NOMO-1 (cell line): Measurements from ENCODE around the gene QARS1.
A peak's percentile ranks its signal among the peaks of the same experiment; 100 is the strongest.

Experiments used
- DNase-seq, 2 experiments: peaks; one replicate each; lab custom pipeline; 2025; ENCODE audit not compliant: unreplicated experiment in 2 of 2; lab: John Stamatoyannopoulos, UW

The QARS1 gene

DNA sequence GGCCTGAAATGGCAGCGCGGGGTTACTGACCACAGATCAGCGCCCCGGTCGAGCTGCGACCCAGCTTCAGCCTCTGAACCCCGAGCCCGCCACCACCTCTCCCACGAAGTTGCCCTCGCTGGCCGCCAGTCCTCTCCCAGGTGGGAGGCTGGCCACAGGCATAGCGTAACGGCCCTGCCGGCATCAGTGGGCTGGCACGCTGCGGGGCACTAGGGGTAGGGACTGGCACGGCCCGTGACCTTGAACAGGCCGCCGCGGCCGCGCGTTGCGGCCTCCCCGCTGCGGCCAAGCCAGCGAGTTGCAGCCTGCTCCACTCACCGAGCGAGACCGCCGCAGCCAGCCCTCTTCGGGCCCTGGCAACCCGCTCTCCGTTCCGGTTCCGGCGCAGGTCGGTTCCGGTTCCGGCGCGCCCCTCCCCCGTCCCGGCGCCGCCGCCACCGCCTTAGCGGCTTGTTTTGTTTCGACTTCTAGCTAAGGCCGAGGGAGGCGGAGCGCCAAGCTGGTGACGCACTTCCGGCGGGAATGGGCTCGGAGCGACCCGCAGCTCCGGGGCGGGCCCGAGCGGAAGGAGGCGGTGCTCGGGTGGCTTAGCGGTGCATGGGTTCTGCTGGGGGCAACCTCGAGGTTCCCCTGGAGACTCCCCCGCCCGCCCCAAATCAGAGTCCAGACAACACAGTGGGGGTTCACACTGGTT lies 16.0 kb upstream of the QARS1 start, which contains the start of gene USP19:
USP19 (minus strand) TSS at position 386 of the 694 bp plus-strand sequence. CDS start 1,678 bp downstream, outside the sequence.
- peak; percentile 82 to 86 for DNase-seq

DNA sequence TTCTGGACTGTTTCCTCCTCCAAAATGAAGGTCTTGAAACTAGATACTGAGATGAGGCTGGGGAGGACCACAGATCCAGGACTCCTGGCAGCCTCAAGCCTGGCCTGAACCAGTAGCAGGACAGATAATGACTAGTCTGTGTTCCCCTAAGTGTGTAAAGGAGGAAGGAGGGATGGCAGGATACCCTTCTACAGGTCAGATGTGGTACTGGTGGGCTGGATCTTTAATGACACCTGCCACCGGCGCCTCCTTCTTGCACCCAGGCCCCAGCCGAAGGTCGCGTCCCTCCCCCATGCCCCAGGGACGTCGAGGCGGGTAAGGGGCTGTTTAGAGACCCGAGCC lies 15.5 kb upstream of the QARS1 start:
- peak in 1 of 2 experiments; percentile 29 for DNase-seq

DNA sequence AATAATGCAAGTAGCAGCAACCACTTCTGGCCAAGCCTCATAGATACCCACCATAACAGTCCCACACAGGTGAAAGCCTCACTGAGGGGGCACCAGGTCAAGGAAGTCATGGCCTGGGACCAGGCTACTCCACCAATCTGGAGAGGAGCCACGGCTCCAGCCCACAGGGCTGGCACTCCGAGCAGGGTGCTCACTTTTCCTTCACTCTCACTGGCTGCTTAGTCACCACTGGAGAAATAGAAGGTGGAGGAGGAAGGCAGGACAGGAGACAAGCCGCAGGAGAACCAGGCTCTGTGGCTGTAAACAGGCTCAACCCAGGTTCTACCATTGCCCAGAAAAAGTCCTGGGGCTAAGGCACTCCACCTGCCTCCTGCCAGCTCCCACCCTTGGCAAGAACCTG lies 14.9 kb upstream of the QARS1 start:
- DNase-seq, result no peak

DNA sequence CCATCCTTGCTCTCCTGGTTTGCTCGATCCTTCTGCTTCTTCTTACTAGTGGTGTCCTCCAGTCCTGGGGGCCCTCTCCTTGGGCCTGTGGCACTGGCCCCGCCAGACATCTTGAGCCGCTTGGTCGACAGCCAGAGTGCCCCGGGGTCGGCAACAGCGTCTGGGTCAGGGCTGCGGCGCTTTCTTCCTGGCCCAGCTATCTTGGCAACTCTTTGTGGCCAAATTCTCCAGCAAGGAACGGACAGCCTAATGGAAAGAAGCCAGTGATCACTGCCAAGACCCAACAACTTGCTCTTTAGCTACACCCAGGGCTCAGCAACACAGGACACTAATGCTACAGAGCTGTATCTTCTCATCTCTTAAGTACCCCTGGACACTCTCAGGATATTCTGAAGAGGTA lies 14.5 kb upstream of the QARS1 start:
- DNase-seq, result no peak

DNA sequence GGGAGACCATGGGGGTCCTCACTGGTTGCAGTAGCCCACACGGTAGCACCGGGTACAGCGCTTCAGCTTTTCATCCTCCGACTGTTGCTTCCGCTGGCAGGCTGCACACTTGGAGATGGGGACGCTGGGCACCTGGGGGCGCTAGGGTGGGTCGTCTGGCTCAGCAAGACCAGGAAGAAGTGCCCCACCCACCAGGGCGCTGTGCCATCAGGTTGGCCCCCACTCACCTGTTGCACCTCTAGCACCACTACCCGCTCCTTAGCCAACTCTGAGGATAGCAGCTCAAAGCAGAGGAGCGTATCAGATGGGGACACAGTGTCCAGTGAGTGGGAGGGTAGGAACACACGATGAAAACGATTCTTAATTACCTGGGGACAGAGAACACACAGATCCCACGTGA lies 7.7 kb upstream of the QARS1 start:
- DNase-seq, result no peak

DNA sequence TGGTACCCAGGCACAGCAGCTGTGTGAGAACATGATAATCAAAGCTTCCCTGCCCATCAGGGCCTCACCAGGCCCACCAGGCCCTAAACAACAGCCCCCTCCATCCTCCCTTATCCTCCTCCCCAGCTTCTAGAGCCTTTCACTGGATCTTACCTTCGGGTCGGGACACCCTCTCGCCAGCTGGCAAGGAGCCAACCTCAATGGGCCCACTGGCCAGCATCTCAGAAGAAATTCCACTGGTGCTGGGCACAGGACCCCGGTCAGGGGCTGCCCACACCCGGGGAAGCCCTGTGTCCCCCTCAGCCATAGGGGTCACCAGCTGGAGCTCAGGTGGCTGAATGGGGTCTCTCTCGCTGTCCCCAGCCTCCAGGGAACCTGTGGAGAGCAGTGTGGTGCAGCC lies 6.8 kb upstream of the QARS1 start:
- no peak for DNase-seq

DNA sequence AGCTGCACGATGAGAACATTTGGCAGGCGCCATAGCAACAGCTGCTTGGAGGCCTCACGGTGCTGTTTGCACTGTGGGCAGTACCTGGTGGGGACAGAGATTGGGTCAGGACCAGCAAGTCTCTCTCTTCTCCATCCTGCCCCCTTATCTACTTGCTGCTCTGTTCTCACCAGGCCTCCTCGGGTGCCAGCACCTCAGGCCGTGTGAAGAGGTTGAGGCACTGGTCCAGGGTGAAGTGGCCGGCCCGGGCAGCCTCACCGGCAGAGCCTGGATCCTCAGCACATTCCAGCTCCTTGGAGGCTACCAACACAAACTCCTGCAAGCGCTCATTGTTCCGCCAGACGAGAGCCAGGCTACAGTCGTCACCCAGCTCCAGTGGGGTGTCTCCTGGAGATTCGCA lies 6.2 kb upstream of the QARS1 start:
- DNase-seq, result no peak

DNA sequence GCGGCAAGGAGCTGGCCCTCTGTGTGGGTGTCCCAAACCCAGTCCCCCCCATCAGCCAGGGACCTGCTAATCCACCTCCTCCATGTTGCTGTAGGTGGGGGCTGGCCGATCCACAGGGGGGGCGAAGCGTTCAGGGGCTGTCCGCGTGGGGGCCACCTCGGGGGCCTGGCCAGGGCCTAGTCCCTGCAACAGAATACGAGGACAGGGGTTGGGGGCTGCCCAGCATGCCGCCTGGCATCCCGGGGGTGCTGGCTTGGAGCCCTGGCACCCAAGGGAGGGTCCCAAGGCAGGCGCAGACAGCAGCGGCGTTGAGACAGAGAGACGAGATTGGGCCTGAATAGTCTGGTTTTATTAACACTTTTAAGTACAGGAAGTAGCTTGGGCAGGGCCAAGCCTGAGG lies 3.8 kb upstream of the QARS1 start:
- DNase-seq, result no peak

DNA sequence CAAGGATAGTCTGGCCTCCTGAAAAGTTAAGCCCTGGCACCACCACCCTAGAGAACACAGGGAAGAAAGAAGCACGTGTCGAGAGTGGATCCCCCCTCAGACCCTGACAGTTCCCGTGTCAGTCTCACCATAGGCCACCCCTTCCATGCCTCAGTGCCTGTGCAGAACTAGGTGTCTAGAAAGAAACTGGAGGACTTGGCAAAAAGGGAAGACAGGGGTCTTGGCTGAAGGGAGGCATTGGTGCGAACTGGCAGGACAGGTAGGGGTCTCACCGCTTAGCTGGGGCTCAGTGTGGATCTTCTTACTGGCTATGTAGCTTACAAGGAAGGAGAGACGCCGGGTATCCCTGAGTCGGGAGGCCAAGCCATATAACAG lies 518 bp downstream of the QARS1 start:
- DNase-seq, result no peak

DNA sequence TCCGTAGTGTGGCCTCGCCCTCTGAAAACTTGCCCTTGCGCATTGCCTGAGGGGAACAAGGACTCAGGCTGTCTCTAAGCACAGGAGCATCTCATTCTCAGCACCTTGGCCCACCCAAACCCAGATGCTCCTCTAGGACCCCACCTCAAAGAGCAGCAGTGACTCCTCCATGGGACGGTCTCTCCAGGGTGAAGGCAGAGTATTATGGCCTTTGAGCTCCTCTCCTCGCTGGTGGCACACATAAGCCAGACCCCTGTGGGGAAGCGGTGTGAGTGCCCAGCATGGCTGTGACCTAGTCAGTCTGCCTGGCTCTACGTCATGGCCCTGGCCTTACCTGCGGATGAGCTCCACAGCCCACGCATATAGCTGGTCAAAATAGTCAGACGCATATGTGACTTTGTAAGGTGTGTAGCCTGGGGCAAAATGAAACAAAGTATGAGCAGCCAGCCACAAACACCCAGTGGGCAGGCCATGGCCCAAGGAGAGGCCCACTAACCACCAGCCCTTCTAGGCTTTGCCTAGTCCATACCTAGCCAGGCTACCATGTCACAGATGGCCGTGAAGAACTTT lies 4.4 kb downstream of the QARS1 start:
- DNase-seq, result no peak

DNA sequence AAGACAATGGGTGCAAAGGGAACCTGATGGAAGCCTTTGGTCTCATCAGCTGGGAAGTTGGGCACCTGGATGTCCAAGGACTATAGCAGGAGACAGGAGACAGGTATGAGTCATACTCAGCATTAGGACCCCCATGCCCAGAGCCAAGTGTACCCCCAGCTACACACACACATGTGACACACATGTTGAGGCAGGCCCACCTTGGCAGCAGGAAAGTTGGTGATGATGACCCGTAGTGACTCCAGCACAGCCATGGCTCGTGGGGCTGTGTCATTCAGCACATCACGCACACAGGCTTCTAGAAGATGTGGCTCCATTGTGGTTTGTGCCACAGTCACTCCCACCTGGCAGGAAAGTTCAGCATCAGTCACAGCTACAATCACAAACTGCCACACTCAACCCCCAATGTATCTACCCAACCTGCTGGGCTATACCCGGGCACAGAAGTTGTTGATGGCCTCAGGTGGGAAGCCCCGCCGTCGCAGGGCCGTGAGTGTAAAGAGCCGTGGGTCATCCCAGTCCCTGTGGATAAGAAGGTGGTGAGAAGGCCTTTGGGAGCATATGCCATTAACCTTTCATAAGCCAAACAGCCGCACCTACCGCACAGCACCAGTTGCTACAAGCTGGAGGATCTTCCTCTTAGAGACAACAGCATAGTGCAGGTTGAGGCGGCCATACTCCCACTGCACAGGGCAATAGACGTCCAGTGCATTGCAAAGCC lies 5.5 kb downstream of the QARS1 start:
- DNase-seq, result no peak

DNA sequence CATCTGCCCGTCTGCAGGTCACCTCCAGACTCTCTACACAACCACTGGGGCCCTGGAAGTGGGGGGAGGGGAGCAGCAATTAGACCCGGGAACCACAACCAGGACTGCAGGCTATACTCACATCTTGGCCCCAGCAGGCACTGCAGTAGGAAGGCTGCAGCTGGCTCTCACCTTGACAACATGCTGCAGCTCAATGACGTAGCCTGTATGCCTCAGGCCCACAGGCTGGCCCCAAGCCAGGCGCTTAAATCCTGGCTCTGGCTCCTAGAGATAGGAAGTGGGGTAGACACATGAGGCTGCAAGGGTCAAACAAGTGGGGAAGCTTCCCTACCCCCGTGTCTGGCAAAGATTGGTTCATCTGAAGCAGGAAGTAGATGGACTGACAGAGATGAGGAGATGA lies 6.1 kb downstream of the QARS1 start:
- DNase-seq, result no peak

DNA sequence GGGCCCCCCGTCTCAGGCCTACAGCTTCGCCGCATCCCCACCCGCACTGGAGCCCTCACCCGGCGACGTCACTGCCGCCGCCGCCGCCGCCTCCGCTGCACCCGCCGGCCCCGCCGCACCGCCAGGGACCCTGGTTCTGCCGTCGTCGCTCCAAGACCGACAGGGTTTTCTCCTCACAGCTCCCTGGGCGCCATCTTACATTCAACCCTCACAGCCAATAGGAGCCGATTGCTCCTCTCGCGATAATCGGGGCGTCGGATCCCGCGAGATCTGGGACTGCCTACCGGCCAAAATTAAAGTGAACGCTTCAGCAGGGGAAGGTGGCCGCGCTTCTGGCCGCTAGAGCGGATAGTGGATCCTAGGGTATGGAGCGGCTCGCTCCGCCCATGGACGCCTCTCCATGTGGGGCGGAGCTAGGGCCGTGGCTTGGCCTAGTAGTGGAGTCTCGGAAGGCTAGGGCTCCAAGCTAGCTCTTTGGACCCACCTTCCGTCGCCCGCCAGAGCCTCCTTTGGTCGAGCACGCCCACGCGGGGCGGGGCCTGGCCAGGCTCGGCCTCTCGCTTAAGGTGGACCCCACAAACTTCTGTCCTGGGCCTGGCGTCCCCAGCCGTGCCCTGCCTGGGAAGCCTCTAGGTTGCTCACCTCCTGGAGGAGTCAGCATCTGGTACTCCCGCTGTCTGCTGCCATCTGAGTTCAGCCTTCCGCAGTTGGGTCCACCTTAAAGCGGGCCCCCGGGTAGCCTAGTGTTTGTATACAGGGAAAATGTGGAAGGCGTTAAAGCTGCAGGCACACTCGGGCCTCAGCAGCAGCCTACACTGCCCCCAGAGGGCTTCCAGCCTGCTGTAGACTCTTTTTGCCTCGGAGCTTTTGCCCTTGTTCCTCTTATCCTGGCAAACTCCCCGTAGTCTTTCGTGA lies 10.4 kb downstream of the QARS1 start, which contains the start of gene QRICH1:
QRICH1 (minus strand) TSS at position 219 of the 915 bp plus-strand sequence. CDS start 17,054 bp downstream, outside the sequence.
- peak; percentile 97 to 99 for DNase-seq

DNA sequence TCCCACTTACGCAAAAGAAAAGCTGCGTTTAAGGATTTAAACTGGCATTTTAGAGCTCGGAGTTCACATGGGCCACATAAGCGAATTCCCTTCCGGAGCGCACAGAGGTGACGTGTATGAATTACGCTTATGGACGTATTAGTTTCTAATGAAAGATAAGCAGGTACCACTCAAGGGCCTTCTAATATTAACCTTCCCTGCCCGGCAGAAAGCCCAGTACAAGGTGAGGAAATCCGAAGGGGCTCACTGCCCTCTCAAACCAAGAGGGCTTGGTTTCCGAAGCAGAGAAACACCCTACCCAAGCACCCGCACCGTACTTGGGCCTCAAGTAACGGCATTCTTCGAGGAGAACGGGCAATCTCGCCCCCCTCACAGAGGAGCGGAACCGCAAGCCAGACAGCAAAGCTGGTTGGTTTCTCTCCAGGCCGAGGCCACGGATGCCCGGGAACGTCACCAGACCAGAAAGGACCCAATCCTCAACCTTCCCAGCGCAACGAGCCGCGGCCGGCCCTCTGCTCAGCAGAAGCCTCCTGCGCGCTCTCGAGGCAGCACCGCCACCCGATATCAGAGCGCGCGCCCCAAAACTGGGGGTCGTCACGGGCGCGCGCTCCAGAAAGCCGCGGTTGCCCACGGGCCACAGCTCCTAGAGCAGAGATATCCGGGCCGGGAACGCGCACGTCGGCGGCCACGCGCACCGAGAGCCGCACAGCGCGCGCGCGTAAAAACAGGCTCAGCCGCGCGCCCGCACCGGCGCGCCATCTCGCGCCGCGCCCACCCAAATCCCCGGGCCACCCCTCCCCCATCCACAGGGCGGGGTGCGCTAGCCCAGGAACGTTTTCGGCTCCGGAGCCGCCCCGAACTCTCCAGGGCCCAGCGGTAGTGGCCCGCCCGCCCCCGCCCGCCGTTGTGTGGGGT lies 11.4 kb downstream of the QARS1 start:
- DNase-seq, result peak; percentile 48 to 58

DNA sequence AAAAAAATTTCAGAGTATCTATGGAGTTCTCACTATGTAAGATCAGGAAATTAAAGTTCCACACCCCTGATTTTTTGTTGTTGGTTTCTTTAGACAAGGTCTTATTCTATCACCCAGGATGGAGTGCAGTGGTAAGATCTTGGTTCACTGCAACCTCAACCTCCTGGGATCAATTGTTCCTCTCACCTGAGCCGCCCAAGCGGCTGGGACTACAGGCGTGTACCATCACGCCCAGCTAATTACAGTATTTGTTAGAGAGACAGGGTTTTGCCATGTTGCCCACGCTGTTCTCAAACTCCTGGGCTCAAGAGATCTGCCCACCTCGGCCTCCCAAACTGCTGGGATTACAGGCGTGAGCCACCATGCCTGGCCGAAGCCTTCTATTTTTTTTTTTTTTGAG lies 23.1 kb downstream of the QARS1 start:
- no peak for DNase-seq

DNA sequence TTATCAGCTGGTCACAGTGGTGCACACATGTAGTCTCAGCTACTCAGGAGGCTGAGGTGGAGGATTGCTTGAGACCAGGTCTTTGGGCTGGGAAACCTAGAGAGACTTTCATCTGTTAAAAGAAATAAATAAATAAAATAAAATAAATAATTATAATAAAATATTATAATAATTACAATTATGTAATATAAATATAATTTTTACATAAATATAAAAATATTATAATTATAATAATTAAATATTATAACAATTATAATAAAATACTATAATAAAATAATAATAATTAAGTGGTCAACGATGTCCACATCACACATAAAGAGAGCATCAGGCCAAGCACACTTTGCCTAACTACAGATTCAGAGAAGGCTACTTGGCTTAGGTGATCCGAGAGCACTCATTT lies 25.3 kb downstream of the QARS1 start:
- DNase-seq, result no peak

DNA sequence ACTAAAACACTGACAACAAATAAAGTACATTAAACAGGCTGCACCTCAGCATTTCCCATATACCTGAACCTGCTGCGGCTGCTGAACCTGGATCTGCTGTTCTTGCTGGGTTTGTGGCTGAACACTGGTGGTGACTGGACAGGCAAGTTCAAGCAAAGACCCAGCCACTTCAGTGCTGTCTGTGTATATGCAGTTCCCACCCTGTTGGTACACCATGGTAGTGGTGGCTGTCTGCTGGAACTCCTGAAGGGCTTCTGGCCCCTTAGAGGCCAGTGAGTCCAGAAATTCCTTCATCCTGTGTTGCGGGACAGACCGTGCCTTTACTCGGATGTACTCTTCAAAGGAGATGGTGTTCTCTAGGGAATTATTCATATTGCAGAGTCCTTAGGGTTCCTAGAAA lies 27.9 kb downstream of the QARS1 start:
- no peak for DNase-seq

DNA sequence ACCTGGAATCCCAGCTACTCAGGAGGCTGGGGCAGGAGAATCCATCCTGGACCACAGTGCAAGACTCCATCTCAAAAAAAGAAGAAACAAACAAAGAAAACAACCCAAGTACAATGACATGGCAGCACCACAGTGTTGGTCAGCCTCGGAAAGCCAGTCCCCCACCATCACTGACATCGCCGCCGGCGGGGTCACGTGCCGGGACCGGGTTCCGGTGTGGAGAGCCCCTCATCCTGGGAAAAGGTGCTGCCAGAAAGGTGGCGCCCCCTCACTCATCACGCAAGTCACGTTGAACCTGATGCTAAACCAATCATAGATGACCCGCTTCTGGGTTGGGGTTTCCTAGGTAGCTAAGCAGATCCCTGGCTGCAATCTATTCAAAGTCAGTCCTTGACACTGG lies 28.4 kb downstream of the QARS1 start:
- DNase-seq, result no peak

DNA sequence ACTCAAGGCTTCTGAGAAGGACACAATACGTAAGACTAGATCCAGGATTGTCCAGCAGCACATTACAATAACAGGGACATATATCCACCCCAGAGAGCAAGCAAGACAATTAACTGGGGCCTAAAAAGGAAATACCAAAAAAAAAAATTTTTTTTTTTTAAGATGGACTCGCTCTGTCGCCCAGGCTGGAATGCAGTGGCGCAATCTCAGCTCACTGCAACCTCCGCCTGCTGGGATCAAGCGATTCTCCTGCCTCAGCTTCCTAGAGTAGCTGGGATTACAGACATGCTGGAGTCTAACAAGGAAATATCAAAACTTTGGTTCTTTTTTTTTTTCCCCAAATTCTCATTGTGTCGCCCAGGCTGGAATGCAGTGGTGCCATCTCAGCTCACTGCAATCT lies 46.5 kb downstream of the QARS1 start:
- DNase-seq, result no peak

DNA sequence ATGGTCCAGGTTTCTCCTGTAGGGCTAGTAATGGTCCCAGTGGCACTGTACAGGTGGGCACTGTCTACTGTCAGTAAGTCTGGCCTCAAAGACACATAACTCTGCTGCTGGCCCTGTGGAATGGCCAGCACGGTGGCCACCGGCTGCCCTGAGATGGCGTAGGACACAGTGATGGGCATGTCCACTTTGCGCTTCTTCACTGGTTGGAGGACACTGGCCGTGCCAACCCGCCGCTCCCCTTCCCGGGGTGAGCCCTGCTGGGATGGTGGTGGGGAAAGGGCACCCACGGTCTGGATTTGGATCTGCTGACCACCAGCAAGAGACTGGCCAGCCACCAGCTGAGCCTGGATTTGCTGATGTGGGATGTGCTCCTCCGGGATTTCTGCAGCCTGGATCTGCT lies 47.3 kb downstream of the QARS1 start:
- DNase-seq, result no peak
